ENCODE data around the gene CDKN2AIPNL. TPM values are rescaled to one million over a fixed set of nuclear protein-coding genes. Genes with fewer than 3 reads are reported as not detected.

Gene CDKN2AIPNL
- total RNA-seq, 4 donors from 2014 or later, result 20.9 to 26.1 (median 24.5) TPM; not detected in 1

DNA sequence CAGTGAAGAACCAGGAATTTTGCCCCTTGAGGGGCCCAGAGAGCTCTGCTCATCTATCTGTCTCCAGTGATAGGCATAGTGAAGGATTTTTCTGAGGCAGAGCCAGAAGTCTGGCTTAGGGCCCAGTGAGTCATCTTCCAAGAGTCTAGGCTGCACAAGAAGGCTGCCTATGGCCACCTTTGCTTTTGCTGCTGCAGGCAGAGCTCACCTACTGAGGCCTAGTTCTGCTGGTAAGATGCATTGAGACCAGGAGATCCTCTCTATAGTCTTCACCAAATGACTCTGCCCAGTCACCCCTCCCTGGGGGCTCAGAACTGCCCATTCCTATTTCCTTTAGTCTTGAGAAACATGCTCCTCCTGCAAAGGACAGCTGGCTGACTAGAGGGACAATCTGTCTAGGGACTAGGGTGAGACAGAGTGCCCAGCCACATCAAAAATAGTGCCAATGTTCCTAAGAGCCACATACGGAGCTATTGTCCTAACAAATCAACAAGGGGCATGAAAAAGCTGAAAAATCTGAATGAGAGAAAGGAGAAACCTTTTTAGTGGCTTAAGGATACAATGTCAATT is 40.3 kb upstream of the CDKN2AIPNL start:
- peak; percentile 67 to 76 for DNase-seq
- TF ChIP-seq, protein P1, sequence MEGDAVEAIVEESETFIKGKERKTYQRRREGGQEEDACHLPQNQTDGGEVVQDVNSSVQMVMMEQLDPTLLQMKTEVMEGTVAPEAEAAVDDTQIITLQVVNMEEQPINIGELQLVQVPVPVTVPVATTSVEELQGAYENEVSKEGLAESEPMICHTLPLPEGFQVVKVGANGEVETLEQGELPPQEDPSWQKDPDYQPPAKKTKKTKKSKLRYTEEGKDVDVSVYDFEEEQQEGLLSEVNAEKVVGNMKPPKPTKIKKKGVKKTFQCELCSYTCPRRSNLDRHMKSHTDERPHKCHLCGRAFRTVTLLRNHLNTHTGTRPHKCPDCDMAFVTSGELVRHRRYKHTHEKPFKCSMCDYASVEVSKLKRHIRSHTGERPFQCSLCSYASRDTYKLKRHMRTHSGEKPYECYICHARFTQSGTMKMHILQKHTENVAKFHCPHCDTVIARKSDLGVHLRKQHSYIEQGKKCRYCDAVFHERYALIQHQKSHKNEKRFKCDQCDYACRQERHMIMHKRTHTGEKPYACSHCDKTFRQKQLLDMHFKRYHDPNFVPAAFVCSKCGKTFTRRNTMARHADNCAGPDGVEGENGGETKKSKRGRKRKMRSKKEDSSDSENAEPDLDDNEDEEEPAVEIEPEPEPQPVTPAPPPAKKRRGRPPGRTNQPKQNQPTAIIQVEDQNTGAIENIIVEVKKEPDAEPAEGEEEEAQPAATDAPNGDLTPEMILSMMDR (IDR thresholded peaks at IDR 0.05), result no peak
- no peak for TF ChIP-seq POLR2A (IDR thresholded peaks at IDR 0.05)
- H3K9me3 ChIP-seq, result no peaks in the 10 kb centered on the region
- no peaks in the 10 kb centered on the region for H3K4me1 ChIP-seq
- no peaks in the 10 kb centered on the region for H3K36me3 ChIP-seq
- H3K27me3 ChIP-seq, result no peaks in the 10 kb centered on the region
- no peak overlapping the region for H3K4me3 ChIP-seq
- no peak overlapping the region for H3K27ac ChIP-seq
- intact Hi-C loops (cut with DNase I; ENCODE audit: low total_unique reads), result no loop called here

DNA sequence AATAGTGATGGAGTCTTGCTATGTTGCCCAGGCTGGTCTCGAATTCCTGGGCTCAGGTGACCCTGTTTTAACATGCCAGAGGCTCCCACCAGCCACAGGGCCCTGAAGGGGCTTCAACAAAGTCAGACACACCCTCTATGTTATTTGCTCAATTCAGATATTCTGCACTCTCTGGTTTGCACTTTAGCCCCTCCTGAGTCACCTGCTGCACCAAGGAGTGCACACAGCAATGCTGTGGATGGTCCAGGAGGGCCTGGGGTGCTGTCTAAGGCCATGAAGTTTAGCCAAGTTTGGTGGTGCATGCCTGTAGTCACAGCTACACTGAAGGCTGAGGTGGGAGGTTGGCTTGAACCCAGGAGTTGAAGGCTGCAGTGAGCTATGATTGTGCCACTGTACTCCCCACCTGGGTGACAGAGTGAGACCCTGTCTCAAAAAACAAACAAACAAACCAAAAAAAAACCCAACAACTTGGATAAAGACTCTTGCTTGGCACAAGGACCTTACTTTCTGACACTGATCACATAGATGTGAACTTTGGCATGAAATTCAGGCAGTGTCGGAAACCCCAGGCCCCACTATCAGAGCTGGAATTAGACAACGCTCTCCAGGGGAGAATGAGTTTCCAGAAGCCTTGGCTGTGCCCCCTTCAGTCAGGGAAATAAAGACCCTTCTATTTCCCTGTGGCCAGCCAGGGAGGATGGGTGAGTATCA is 39.7 kb upstream of the CDKN2AIPNL start:
- intact Hi-C loops (cut with DNase I; ENCODE audit: low total_unique reads), result no loop called here
- TF ChIP-seq POLR2A (IDR thresholded peaks at IDR 0.05), result no peak
- TF ChIP-seq, protein P1 (IDR thresholded peaks at IDR 0.05), result no peak
- no peaks in the 10 kb centered on the region for H3K36me3 ChIP-seq
- H3K27ac ChIP-seq, result no peak overlapping the region
- H3K27me3 ChIP-seq, result no peaks in the 10 kb centered on the region
- H3K9me3 ChIP-seq, result no peaks in the 10 kb centered on the region
- DNase-seq, result no peak
- no peak overlapping the region for H3K4me3 ChIP-seq
- H3K4me1 ChIP-seq, result no peaks in the 10 kb centered on the region

DNA sequence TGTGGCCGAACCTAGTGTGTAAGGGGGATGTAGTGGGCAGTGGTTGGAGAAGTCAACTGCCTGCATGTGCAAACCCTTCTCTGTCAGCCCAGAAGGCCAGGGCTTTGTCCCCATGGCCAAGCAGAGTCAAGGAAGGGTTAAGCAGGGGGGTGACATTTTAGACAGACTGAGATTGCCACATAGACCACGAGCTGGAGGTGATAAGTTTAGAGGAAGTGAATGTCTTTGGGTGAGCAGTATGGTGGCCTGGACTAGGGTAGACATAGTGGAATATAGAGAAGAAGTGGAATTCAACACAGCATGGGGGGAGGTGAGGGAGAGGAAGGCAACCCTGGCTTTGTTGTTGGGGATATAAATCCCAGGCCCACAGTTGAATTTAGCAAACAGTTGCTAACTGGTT is 38.7 kb upstream of the CDKN2AIPNL start:
- no peaks in the 10 kb centered on the region for H3K4me1 ChIP-seq
- H3K27me3 ChIP-seq, result no peaks in the 10 kb centered on the region
- H3K36me3 ChIP-seq, result no peaks in the 10 kb centered on the region
- intact Hi-C loops (cut with DNase I; ENCODE audit: low total_unique reads), result no loop called here
- no peak overlapping the region for H3K4me3 ChIP-seq
- TF ChIP-seq POLR2A (IDR thresholded peaks at IDR 0.05), result no peak
- TF ChIP-seq, protein P1 (IDR thresholded peaks at IDR 0.05), result no peak
- DNase-seq, result no peak
- H3K27ac ChIP-seq, result no peak overlapping the region
- H3K9me3 ChIP-seq, result no peaks in the 10 kb centered on the region

DNA sequence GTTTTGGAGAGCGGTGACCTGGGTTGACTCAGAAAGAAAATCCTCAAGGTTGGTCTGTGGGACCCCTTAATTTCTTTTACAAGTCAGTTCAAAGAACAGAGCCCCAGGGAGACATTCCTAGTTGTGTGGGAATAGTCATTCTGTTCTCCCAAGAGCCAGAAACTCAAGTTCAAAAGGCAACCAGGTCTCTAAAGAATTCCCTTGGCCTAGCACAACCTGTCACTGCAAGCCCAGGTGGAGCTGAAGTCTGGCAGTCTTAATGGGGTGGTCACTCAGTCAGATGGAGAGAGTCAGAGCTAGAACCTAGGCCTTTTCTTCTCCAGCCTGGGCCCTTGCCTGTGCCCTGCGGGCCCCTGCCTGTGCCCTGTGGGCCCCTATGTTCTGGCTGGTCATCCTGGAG is 37.5 kb upstream of the CDKN2AIPNL start:
- no peaks in the 10 kb centered on the region for H3K27me3 ChIP-seq
- H3K36me3 ChIP-seq, result no peaks in the 10 kb centered on the region
- DNase-seq, result no peak
- no peaks in the 10 kb centered on the region for H3K9me3 ChIP-seq
- H3K4me3 ChIP-seq, result no peak overlapping the region
- intact Hi-C loops (cut with DNase I; ENCODE audit: low total_unique reads), result no loop called here
- no peak overlapping the region for H3K27ac ChIP-seq
- no peak for TF ChIP-seq POLR2A (IDR thresholded peaks at IDR 0.05)
- TF ChIP-seq, protein P1 (IDR thresholded peaks at IDR 0.05), result no peak
- no peaks in the 10 kb centered on the region for H3K4me1 ChIP-seq

DNA sequence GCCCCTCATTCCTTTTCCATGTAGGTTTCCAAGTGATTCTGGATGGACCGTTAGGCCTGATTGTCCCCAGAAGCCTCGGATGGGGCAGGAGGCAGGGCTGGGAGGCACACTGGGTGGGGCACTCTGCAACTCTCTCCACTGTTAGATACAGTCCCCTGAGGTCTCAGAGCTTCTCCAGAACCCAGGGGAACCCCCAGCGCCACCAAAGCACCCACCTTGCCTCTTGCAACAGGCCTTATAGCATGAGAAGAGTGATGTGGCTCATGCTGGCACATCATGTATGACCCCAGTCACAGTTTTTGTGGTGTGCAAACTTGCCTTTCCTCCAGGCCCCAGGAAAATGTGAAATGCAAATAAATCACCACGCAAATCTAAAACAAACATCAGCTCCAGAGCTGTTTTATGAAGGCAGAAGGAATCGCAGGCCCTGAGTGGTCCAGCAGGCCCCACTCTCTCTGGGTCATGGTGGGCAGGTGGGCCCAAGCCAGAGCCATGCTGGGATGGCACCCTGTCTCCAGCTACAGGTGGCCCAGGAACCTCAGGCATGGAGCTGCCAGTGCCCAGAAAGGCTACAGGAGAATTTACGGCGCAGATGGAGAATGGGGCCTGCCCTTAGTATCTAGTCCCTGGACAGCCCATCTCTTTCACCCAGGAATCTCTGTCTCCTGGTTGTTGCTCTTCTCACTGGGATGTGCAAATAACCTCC is 36.3 kb upstream of the CDKN2AIPNL start:
- Histone ChIP-seq H3K27ac (no peak overlapping the region), H3K4me3 (no peak overlapping the region), H3K4me1 (no peaks in the 10 kb centered on the region), H3K36me3 (no peaks in the 10 kb centered on the region), H3K27me3 (no peaks in the 10 kb centered on the region), H3K9me3 (no peaks in the 10 kb centered on the region)
- TF ChIP-seq, protein P1 (IDR thresholded peaks at IDR 0.05), result no peak
- TF ChIP-seq POLR2A (IDR thresholded peaks at IDR 0.05), result no peak
- intact Hi-C loops (cut with DNase I; ENCODE audit: low total_unique reads), result no loop called here
- DNase-seq, result no peak

All from uterus (tissue), 4 donors.